Endodermal cell (in vitro differentiated cells): ENCODE data around the gene ARL17B. TPM values are rescaled to one million over a fixed set of nuclear protein-coding genes. Genes with fewer than 3 reads are reported as not detected.
A peak's percentile ranks its signal among the peaks of the same experiment; 100 is the strongest.
"Not testable (repeated sequence)": the region's sequence is repeated elsewhere in the genome, so short reads cannot be mapped to it uniquely, and the experiment has no call there.

Experiments used
- DNase-seq: peaks from one replicate; pipeline ENCODE4 v3.0.0-alpha.2; 2017
- H3K27ac ChIP-seq: 2 replicates; pipeline ENCODE4 v1.5.1; 2013; ENCODE audit warnings: mild to moderate bottlenecking, low read depth, low read length, moderate library complexity
- H3K27me3 ChIP-seq: 2 replicates; pipeline ENCODE4 v1.6.1; 2013; ENCODE audit warnings: mild to moderate bottlenecking, low read length, moderate library complexity; ENCODE audit not compliant: insufficient read depth, control insufficient read depth, poor library complexity, severe bottlenecking
- H3K36me3 ChIP-seq: 2 replicates; pipeline ENCODE4 v1.7.0; 2013; ENCODE audit warnings: mild to moderate bottlenecking, low read length, moderate library complexity; ENCODE audit not compliant: control insufficient read depth, insufficient read depth
- H3K4me1 ChIP-seq: one replicate; pipeline ENCODE4 v1.7.0; 2013; ENCODE audit warnings: low read length; ENCODE audit not compliant: control insufficient read depth, insufficient read depth
- H3K4me3 ChIP-seq: 2 replicates; pipeline ENCODE4 v1.5.1; 2013; ENCODE audit warnings: mild to moderate bottlenecking, low read length, moderate library complexity
- H3K9ac ChIP-seq: 2 replicates; pipeline ENCODE4 v1.6.1; 2013; ENCODE audit warnings: mild to moderate bottlenecking, low read length, moderate library complexity; ENCODE audit not compliant: poor library complexity, severe bottlenecking; ENCODE audit errors: extremely low read depth
- H3K9me3 ChIP-seq: 2 replicates; pipeline ENCODE4 v1.6.1; 2013; ENCODE audit warnings: mild to moderate bottlenecking, low read length, moderate library complexity; ENCODE audit not compliant: control insufficient read depth
- H3K27ac Mint-ChIP-seq: 2 replicates; pipeline ENCODE4 v1.8.0; 2020; ENCODE audit warnings: mixed read lengths
- H3K27me3 Mint-ChIP-seq: 2 replicates; pipeline ENCODE4 v1.8.0; 2021; ENCODE audit warnings: mild to moderate bottlenecking, mixed read lengths; ENCODE audit not compliant: insufficient read depth
- H3K36me3 Mint-ChIP-seq: 2 replicates; pipeline ENCODE4 v1.8.0; 2020; ENCODE audit warnings: low read depth, mixed read lengths
- H3K4me1 Mint-ChIP-seq: 2 replicates; pipeline ENCODE4 v1.8.0; 2020; ENCODE audit warnings: mixed read lengths
- H3K4me3 Mint-ChIP-seq: 2 replicates; pipeline ENCODE4 v1.8.0; 2020; ENCODE audit warnings: mild to moderate bottlenecking, moderate library complexity, mixed read lengths
- H3K9me3 Mint-ChIP-seq: 2 replicates; pipeline ENCODE4 v1.8.0; 2020; ENCODE audit warnings: mild to moderate bottlenecking, mixed read lengths
- WGBS, 2 experiments: methylation state at CpG; one replicate each; pipeline versions ENCODE4 v1.1.5 to v1.1.7; 2013; ENCODE audit warnings: missing lambda C conversion rate in 2 of 2, mixed read lengths in 1 of 2; ENCODE audit not compliant: insufficient coverage in 1 of 2, insufficient read length in 1 of 2; 5-methylcytosine and 5-hydroxymethylcytosine counted together
- total RNA-seq, 2 donors: library from RNA; stranded (reverse); fragmentation: NEBNext Ultra II Directional in 1 of 2; extraction: Animal tissue kit (Norgen Biotek cat#: 25700) in 1 of 2; gene quantifications; 2 replicates in 1 of 2; 3 replicates in 1 of 2; pipeline ENCODE4 v1.2.1, GENCODE V29; 2021

Gene ARL17B
- total RNA-seq, 2 donors from 2014 or later, result 12.3 to 13.7 TPM

- not testable (repeated sequence) for H3K4me3 Mint-ChIP-seq, H3K27ac Mint-ChIP-seq, H3K27me3 ChIP-seq, H3K4me3 ChIP-seq, H3K36me3 Mint-ChIP-seq, H3K27me3 Mint-ChIP-seq, H3K9ac ChIP-seq, H3K9me3 ChIP-seq, H3K36me3 ChIP-seq, H3K27ac ChIP-seq, DNase-seq, H3K4me1 ChIP-seq, H3K9me3 Mint-ChIP-seq, H3K4me1 Mint-ChIP-seq
- no CpG with 5 or more reads among the region's 4 CpGs for whole genome bisulfite sequencing, 2 experiments
Observed at GRCh38 chr17:46353856-46354255, 7.7 kb downstream of the ARL17B start.

- WGBS, 2 experiments, result no CpG with 5 or more reads among the region's 1 CpG
- not testable (repeated sequence) for H3K9me3 Mint-ChIP-seq, H3K9me3 ChIP-seq
Observed at GRCh38 chr17:46349060-46349459, 12.5 kb downstream of the ARL17B start.

GRCh38 chr17:46348345-46348744, 13.2 kb downstream of the ARL17B start:
- H3K4me1 ChIP-seq, H3K4me3 ChIP-seq, H3K36me3 ChIP-seq, H3K27ac Mint-ChIP-seq, H3K27me3 Mint-ChIP-seq, H3K9ac ChIP-seq, H3K27me3 ChIP-seq, H3K9me3 Mint-ChIP-seq, H3K4me3 Mint-ChIP-seq, DNase-seq, H3K4me1 Mint-ChIP-seq, H3K9me3 ChIP-seq, H3K27ac ChIP-seq, H3K36me3 Mint-ChIP-seq: not testable (repeated sequence)
- WGBS, 2 experiments, result no CpG with 5 or more reads among the region's 2 CpGs

More at GRCh38 chr17:46349060-46349459, 12.5 kb downstream of the ARL17B start:
- H3K9ac ChIP-seq, H3K27ac ChIP-seq, H3K4me3 Mint-ChIP-seq, DNase-seq, H3K27ac Mint-ChIP-seq, H3K4me1 Mint-ChIP-seq, H3K36me3 Mint-ChIP-seq, H3K36me3 ChIP-seq, H3K27me3 Mint-ChIP-seq, H3K4me1 ChIP-seq, H3K27me3 ChIP-seq, H3K4me3 ChIP-seq: not testable (repeated sequence)

GRCh38 chr17:46342131-46342530, 19.4 kb downstream of the ARL17B start:
- no CpG with 5 or more reads among the region's 3 CpGs for WGBS, 2 experiments
- DNase-seq, H3K27ac ChIP-seq, H3K36me3 Mint-ChIP-seq, H3K9me3 ChIP-seq, H3K27me3 ChIP-seq, H3K36me3 ChIP-seq, H3K4me3 ChIP-seq, H3K9ac ChIP-seq, H3K4me1 Mint-ChIP-seq, H3K4me1 ChIP-seq, H3K4me3 Mint-ChIP-seq, H3K9me3 Mint-ChIP-seq, H3K27ac Mint-ChIP-seq, H3K27me3 Mint-ChIP-seq: not testable (repeated sequence)

GRCh38 chr17:46341220-46341619, 20.3 kb downstream of the ARL17B start:
- not testable (repeated sequence) for H3K4me1 ChIP-seq, DNase-seq, H3K27me3 Mint-ChIP-seq, H3K9me3 Mint-ChIP-seq, H3K36me3 ChIP-seq, H3K9ac ChIP-seq, H3K36me3 Mint-ChIP-seq, H3K27ac Mint-ChIP-seq, H3K4me1 Mint-ChIP-seq, H3K4me3 Mint-ChIP-seq, H3K9me3 ChIP-seq, H3K27ac ChIP-seq, H3K27me3 ChIP-seq, H3K4me3 ChIP-seq
- no CpG with 5 or more reads among the region's 19 CpGs for WGBS, 2 experiments

- not testable (repeated sequence) for H3K36me3 Mint-ChIP-seq, DNase-seq, H3K4me1 ChIP-seq, H3K9me3 Mint-ChIP-seq, H3K9ac ChIP-seq, H3K9me3 ChIP-seq, H3K4me1 Mint-ChIP-seq, H3K27me3 ChIP-seq, H3K36me3 ChIP-seq, H3K4me3 Mint-ChIP-seq, H3K4me3 ChIP-seq, H3K27ac Mint-ChIP-seq, H3K27me3 Mint-ChIP-seq, H3K27ac ChIP-seq
- WGBS, 2 experiments, result no CpG with 5 or more reads among the region's 16 CpGs
Observed at GRCh38 chr17:46294831-46295230, 66.7 kb downstream of the ARL17B start, which contains the start of gene LRRC37A. TSS of gene LRRC37A (plus strand) at chr17:46295131. CDS start at chr17:46295134, 3 bp downstream.

- not testable (repeated sequence) for H3K9me3 Mint-ChIP-seq, H3K4me1 ChIP-seq, H3K36me3 Mint-ChIP-seq, H3K27me3 Mint-ChIP-seq, H3K4me3 Mint-ChIP-seq, H3K4me1 Mint-ChIP-seq, H3K9me3 ChIP-seq, H3K9ac ChIP-seq, H3K36me3 ChIP-seq, H3K27me3 ChIP-seq, H3K27ac ChIP-seq, H3K4me3 ChIP-seq, H3K27ac Mint-ChIP-seq
- 98% methylated on average over 5 of the region's 8 CpGs; no CpG with 5 or more reads in 1 of the 2 experiments for WGBS, 2 experiments
- peak; percentile 36 for DNase-seq
Observed at GRCh38 chr17:46291618-46292017, 69.9 kb downstream of the ARL17B start.
